ENCODE measurements around the gene PFKFB3. TPM values are rescaled to one million over a fixed set of nuclear protein-coding genes. Genes with fewer than 3 reads are reported as not detected.

Gene PFKFB3
- total RNA-seq, 1 experiment from 2014 or later, result 36.8 TPM

GRCh38 chr10:6228010-6228511 is 25.3 kb downstream of the PFKFB3 start:
- Histone ChIP-seq H4K5ac (ENCODE audit: insufficient read length, low read depth, low read length) (no peak overlapping the region), H3K79me1 (ENCODE audit: insufficient read depth, low read depth, low read length, poor library complexity, severe bottlenecking) (peaks cover 3% of the 10 kb centered on the region), H2BK120ac (ENCODE audit: low read depth, low read length, poor library complexity, severe bottlenecking) (no peak overlapping the region), H4K20me1 (ENCODE audit: control insufficient read depth, insufficient read depth, insufficient read length) (no peaks in the 10 kb centered on the region), H2BK5ac (ENCODE audit: insufficient read length, low read length) (no peak overlapping the region), H3K4me1 (ENCODE audit: insufficient read depth, low read length) (no peaks in the 10 kb centered on the region), H2BK20ac (ENCODE audit: low read depth, low read length, poor library complexity, severe bottlenecking) (no peak overlapping the region), H4K8ac (replicated peaks; ENCODE audit: insufficient read length, low read depth, low read length) (no peak overlapping the region), H3K27me3 (ENCODE audit: insufficient read depth, low read length) (no peaks in the 10 kb centered on the region), H3K4me2 (ENCODE audit: insufficient read depth, insufficient read length, low read length) (no peak overlapping the region), H3K23ac (ENCODE audit: insufficient read length, low read depth, low read length) (no peak overlapping the region), H2AK5ac (ENCODE audit: insufficient read length, low read length) (no peak overlapping the region), H2BK15ac (ENCODE audit: low read depth, low read length) (no peak overlapping the region), H2AFZ (ENCODE audit: low read length) (no peak overlapping the region), H3K4ac (ENCODE audit: low read depth, low read length) (no peak overlapping the region), H3K9me3 (ENCODE audit: control insufficient read depth, low read depth, low read length) (no peaks in the 10 kb centered on the region), H3K27ac (ENCODE audit: insufficient read length, low read depth, low read length) (no peak overlapping the region), H2BK12ac (ENCODE audit: insufficient read length, low read depth, low read length) (no peak overlapping the region), H3K18ac (ENCODE audit: insufficient read length, low read depth, low read length) (no peak overlapping the region), H3K23me2 (ENCODE audit: insufficient read length, low read depth, low read length, poor library complexity, severe bottlenecking) (no peaks in the 10 kb centered on the region), H3T11ph (ENCODE audit: low read length) (no peak overlapping the region), H3K56ac (ENCODE audit: insufficient read length, low read depth, low read length) (no peak overlapping the region), H4K91ac (ENCODE audit: insufficient read length, low read depth, low read length) (no peak overlapping the region), H3K14ac (ENCODE audit: insufficient read depth, low read length) (no peak overlapping the region), H3K79me2 (ENCODE audit: insufficient read depth, low read length) (no peaks in the 10 kb centered on the region), H3K9ac (ENCODE audit: extremely low read depth, insufficient read length, low read length) (no peak overlapping the region)
- Mint-ChIP-seq H3K4me1 (no peaks in the 10 kb centered on the region), H3K4me3 (no peak overlapping the region), H3K27me3 (ENCODE audit: low read depth) (no peaks in the 10 kb centered on the region), H3K36me3 (ENCODE audit: insufficient read depth in 1 of 3, low read depth in 3 of 3) (peaks cover 45 to 92% (median 91%) of the 10 kb centered on the region in 3 experiments; a peak in 6 of 7 replicates), H3K27ac (no peak overlapping the region), H3K9me3 (no peaks in the 10 kb centered on the region)
- no peak for TF ChIP-seq CTCF (conservative IDR thresholded peaks at IDR 0.05)
- WGBS (ENCODE audit: extremely low coverage, insufficient read length, low lambda C conversion rate), result no CpG with 5 or more reads among the region's 20 CpGs
- DNase-seq, result no peak

Measured in H9 (cell line).